GDM1 (cell line): ENCODE measurements around the gene GPX7.
A peak's percentile ranks its signal among the peaks of the same experiment; 100 is the strongest.
"Not testable (repeated sequence)": the region's sequence is repeated elsewhere in the genome, so short reads cannot be mapped to it uniquely, and the experiment has no call there.

Experiments
- DNase-seq: peaks from one replicate; lab custom pipeline; 2025; lab: John Stamatoyannopoulos, UW

The GPX7 gene

DNA sequence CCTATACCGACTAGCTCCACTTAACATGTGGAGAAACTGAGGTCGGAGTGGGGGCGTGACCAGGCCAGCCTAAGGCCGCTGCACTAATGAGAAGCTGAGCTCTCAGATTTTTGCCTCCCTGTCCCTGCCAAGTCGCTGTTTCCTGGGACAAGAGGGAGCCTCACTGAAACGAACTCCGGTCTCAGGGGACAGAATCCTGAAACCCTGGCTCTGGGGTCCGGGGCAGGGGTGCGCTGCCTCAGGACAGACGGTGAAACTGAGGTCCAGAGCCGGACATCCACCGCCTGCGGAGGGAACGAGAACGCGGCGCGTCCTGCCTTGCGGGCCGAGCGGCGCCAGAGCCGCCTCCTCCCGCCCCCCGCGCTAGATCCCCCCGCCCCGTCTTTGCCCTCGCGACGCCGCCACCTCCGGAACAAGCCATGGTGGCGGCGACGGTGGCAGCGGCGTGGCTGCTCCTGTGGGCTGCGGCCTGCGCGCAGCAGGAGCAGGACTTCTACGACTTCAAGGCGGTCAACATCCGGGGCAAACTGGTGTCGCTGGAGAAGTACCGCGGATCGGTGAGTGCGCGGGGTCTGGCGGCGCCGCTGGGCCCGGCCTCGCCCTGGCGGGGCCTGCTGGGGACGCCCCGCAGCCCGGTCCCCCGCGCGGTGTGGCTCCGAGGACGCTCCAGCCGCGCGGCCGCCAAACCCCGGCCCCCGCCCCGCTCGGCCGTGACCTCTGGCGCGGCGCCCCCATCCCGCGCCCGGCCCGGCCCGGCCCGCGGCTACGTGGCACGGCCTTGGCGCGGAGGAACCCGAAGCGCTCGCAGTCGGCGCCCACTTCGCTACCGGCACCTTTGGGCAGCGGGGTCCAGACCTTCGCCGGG, at the start of gene GPX7:
GPX7 (plus strand) TSS at position 381 of the 865 bp plus-strand sequence; CDS start at position 420, 39 bp downstream.
- DNase-seq, result peak; percentile 34

DNA sequence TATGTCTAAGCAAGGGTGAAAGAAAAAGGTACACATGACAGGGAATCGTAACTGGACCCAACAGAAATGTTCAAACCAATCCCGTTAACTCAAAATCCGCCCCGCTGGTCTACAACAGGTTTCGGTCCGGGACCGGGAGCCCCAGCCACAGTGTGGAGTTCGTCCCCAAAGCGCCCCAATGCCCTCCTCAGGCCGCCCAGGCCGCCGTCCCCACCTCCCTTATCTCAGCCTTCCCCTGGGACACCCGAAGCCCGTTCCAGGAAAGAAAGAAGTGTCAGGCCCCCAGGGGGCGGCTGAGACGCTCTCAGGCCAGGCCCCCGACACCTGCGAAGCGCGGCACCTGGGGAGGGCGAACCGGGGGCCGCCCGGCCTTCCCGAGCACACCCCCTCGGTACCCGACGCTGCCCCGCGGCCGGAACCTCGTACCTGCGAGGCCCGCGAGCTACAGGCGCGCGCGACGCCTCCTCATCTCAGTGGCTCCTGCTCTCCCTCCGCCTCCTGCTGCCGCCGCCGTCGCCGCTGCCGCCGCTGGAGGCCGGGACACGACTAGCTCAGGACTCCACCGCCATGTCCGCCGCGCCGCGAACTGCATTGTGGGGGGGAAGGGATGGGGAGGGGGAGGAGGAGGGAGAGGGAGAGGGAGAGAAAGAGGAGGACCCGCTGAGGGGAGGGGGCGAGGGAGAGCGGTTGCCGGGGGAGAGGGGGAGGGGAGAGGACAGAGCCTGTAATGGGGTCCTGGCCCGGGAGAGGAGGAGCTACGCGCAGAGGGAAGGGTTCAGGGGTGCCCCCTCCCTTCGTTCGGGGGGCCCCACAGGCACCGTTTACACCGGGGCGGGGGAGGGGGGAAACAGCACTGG, 49.4 kb upstream of the GPX7 start, which contains the start of gene TUT4:
TUT4 (minus strand) TSS at position 588 of the 857 bp plus-strand sequence. CDS start 26,812 bp downstream, outside the sequence.
- peak; percentile 81 for DNase-seq

DNA sequence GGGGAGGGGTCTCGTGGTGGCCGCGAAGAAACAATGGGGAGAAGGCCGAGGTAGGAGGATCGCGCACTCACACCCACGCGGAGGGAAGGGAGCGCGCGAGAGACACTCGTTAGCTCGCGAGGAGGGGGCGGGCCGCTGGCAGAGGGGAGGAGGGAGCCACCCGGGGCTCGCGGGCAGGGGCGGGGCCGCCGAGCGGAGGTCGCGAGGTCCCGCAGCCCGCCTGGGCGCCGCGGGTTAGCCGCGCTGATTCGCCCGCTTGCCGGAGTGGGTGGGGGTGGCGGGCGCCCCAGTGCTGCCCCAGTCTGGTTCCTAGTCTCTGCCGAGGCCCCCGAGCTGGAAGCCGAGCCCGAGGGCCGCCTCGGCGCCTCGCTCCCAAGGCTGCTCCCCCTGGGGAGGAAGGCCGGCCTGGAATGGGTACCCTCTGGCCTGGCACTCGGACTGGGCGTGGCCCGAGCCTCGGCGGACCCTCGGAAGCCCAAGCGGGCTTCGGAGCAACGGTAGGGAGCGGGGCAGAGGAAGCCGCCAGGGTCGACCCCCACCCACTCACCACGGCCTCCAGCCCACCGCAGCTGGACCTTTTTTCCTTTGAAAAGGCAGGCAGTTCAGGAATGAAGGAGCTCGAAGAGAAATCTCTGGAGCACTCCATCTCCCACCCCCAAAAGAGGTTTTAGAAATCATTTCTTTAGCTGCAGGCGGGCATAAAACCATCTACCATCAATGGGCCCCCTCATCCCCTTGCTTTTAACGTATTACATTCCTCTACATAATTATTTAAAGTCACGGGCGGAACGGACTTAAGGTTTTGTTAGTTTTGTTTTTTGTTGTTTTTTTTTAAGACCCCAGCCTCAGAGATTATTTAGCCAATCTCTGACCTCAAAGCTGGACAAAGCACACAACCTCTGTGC, 48.6 kb upstream of the GPX7 start:
- DNase-seq, result peak; percentile 91

DNA sequence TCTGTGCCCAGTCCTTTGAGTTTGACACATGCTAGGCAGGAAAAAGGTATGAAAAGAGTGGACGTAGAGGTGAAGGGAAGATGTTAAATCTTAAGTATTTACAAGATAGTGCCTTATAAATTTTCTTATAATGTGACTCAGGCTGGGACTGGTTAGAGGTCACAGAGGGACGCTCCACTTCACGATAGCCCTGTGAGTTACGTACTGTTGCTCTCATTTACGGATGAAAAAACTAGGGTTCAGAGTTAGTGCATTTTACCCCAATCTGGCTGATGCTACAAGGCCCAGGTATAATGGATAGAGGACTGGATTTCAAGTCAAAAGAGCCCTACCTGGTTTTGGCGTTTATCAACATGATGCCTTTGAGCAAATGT, 47.9 kb upstream of the GPX7 start:
- no peak for DNase-seq

DNA sequence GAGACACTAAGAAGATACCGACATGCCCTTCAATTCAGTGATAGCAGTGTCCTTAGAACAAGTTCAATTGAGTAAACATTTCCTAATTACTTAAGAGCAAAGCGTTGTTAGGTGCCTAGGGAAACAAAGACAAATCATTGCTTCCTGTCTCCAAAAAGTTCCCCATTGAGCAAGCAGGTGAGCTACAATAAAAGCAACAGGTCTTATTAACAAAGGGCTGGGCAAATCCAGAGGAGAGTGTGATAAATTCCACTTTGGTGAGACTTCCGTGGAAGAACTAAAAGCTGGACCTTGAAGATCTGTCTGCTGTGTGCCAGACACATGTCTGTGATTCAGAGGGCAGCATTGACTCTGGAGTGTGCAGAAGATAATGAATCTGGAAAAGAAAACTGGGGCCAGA, 47.4 kb upstream of the GPX7 start:
- no peak for DNase-seq

DNA sequence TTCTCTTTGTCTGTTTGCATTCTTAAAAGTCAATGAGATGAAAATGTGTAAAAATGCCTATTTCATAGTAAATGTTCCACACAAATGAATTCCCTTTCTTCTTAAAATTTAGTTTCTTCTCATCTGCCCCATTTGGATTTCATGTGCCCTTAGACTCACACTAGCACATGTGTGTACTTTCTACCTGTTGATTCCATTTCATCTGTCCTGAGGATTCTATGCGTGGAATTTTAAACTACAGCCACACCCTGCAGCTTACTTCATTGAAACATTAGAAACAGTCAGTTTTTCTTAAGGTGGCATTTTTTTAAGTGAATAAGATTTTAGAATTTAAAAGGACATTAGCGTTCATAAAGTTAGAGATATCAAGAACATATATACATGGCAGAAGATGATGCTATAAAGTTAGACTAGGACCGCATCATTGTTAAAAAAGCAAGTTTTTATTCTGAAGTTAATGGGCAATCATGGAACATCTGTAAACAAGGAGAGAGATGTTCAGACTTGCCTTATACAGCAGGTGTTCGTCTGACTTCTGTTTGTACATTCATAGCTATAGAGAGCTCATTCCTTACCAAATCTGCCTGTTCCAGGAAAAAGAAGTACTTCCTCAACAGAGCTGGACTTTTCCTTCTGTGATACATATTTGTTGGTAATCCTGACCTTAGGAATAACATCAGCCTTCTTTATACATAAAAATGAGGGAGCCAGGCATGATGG, 45.4 kb upstream of the GPX7 start:
- no peak for DNase-seq

DNA sequence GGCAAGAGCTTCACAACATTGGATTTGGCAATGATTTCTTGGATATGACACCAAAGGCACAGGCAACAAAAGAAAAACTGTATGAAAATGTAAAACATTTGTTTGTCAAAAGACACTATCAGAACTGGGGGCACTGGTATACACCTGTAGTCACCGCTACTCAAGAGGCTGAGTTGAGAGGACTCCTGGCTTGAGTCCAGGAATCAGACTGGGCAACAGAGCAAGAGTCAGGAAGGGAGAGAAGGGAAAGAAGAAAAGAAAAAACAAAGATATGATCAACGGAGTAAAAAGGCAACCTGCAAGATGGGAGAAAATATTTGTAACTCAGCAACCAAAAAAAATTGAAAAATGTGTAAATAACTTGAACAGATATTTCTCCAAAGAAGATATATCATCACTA, 43.2 kb upstream of the GPX7 start:
- no peak for DNase-seq

DNA sequence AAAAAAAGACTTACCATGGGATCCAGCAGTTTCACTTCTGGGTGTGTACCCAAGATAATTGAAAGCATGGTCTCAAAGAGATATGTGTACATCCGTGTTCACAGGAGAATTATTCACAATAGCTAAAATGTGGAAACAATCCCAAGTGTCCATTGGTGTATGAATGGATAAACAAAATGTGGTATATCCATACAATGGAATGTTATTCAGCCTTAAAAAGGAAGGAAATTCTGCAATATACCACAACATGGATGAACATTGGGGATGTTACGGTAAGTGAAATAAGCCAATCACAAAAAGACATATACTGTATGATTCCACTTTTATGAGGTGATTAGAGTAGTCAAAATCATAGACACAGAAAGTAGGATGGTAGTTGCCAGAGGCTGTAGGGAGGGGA, 42.3 kb upstream of the GPX7 start:
- DNase-seq, result no peak

DNA sequence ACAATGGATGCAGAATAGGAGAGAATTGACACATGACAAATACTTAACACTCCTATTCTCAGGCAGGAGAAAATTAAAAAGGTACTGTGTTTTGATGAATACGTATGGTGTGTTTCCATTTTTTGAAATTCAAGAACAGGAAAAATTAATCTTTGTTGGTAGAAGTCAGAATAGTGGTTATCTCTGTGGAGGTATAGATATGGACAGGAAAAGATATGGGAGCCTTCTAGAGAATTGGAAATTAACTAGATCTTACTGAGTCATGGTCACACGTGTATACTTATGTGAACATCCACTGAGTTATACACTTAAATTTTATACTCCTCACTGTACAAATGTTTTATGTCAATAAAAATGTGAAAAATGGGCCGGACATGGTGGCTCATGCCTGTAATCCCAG, 39.4 kb upstream of the GPX7 start:
- no peak for DNase-seq

DNA sequence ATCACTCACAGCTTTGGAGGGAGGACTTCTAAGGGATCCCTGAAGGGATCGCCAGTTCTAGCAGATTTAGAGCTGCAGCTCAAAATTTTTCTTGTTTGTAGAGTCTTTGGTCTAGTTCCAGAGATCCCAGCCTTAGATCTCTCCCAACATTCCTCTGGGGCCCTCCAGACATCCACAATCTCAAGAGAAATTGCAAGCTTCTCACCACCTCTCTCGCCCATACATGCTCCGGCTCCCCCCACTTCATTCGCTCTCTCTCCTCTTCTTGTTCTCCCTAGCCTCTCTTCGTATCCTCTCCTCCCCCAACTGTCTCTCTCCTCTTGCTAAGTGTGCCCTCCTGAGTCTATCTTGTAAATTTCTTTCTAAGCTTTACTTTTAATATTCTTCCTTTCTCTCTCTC, 34.2 kb upstream of the GPX7 start:
- DNase-seq, result no peak

DNA sequence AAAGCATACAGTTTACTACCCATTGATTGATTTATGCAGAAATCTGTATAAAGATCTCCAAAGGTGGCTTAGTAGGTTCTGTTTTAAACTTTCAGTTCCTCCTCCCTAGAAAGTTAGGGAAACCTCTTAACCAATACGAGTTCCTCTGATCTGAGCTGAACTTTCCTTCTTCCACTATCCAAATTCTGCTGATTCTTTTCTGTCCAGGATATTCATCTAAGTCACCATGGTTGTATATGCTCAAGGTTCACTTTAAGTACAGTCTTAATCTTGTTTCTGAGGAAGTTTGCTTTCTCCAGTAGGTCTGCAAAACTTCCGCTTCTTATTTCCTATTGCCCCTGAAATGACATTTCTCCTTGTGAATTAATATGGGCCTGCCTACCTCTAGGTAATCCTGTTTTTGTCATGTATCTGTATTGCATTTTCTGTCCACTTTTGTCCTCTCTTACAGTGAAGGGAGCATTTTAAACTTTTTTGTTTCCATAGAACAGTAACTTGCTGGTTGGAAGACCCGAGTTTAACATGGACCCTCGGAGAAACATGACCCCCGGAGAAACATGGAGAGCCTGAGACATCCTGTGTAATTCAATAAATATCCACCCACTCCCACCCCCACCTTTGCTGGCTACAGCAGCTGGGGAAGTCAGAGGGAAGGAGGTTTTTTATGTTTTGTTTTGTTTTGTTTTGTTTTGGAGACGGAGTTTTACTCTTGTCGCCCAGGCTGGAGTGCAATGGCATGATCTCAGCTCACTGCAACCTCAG, 32.5 kb upstream of the GPX7 start:
- peak; percentile 42 for DNase-seq

DNA sequence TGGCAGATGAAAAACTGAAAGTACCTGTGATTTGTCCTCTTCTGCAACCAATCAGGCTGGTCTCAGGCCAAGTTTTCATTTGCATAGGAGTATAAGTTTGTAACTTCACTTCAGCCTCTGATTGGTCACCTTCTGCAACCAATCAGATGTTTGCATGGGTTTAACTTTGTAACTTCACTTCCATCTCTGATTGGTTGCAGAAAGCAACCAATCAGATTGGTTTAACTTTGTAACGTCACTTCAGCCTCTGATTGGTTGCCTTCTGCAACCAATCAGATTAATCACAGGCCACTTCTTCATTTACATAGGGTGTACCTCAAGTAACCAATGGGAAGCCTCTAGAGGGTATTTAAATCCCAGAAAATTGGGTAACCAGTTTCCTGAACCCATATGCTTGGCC, 30.4 kb upstream of the GPX7 start:
- no peak for DNase-seq

DNA sequence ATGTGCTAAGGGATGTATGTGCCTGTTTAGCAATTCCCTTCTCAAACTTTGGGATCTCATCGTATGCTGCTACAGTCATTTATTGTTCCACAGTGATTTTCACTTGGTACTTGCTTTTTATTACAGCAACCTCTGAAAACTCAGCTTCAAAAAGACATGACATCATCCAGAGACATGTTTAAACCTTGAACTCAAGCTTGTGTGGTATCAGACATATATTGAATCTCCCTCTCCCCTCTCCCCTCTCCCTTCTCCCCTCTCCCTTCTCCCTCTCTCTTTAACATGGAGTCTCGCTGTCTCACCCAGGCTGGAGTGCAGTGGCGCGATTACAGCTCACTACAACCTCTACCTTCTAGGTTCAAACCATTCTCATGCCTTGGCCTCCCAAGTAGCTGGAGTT, 29.8 kb upstream of the GPX7 start:
- no peak for DNase-seq

DNA sequence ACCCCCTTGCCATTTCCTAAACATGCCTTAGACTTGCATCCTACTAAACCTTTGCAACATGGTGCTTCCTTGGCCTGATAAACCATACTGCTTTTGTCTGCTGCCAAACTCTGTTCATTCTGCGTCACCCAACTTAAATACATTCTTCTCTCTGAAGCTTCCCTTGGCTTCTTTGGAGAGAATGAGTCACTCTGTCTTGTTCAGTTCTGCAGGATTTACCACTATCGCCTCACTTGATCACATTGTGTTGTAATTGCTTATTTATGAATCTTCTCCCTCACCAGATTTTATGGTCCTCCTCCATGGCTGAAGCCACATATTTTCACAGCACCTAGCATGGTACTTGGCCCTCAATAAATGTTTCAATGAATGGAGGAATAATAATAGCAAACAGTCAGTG, 27.6 kb upstream of the GPX7 start:
- DNase-seq, result no peak

DNA sequence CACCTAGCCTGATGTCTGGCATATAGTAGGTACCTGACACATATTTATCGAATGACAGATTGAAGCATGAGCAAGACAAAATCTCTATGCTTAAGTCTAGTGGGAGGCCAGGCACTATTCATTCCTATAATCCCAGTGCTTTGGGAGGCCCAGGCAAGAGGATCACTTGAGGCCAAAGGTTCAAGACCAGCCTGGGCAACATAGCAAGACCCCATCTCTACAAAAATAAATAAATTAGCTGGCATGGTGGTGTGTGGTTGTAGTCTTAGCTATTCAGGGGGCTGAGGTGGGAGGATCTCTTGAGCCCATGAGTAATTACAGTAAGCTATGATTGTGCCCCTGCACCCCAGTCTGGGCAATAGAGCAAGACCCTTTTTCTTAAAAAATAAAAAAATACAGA, 26.1 kb upstream of the GPX7 start:
- DNase-seq, result no peak

DNA sequence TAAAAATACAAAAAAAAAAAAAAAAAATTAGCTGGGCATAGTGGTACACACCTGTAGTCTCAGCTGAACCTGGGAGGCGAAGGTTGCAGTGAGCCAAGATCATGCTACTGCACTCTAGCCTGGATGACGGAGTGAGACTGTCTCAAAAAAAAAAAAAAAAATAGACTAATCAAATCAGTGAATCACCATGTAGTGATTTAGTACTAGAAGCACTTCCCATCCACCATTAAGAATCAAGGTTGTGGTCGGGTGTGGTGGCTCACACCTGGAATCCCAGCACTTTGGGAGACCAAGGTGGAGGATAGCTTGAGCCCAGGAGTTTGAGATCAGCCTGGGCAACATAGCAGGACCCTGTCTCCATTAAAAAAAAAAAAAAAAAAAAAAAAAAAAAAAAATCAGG, 24.1 kb upstream of the GPX7 start:
- DNase-seq, result not testable (repeated sequence)

DNA sequence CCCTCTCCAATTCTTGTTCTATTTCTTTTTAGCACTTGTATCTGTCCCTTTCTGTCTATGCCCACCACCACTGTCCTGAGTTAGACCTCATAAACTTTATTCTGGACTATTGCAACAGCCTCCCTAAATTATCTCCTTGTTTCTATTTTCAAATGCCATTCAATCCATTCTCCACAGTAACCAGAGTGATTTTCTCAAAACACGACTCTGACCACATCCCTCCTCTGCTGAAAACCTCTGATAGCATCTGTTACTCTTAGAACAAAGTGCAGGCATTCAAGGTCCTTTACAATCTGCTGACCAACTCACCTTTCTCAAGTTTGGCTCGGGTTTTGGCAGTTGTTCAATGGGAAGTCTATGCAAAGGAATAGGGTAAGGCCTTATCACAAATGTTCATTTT, 22.8 kb upstream of the GPX7 start:
- no peak for DNase-seq

DNA sequence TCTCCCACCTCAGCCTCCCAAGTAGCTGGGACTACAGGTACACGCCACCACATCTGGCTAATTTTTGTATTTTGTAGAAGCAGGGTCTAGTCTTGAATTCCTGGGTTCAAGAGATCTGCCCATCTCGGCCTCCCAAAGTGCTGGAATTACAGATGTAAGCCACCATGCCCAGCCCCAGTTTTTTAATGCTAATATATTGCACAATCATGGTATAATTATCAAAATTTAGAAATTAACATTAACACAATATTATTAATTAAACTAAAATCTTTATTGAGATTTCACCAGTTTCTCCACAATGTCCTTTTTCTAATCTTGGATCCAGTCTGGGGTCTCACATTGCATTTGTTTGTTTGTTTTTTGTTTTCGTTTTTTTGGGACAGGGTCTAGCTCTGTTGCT, 21.9 kb upstream of the GPX7 start:
- no peak for DNase-seq

DNA sequence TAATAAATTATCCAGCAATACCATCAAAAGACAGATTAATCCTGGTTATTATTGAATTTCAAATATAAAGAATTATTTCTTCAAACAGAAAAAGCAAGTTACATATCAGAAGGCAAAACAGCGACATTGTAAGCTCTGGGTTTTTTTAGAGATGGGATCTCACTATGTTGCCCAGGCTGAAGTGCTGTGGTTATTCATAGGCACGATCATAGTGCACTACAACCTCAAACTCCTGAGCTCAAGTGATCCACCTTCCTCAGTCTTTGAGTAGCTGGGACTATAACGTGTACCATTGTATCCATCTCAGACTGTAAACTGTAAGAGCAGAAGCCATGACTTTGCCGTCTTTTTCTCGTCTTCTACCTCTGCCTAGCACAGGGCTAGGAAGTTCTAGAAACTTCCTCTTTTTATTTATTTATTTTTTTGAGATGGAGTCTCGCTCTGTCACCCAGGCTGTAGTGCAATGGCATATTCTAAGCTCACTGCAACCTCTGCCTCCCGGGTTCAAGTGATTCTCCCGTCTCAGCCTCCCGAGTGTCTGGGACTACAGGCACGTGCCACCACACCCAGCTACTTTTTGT, 20.0 kb upstream of the GPX7 start:
- DNase-seq, result no peak

DNA sequence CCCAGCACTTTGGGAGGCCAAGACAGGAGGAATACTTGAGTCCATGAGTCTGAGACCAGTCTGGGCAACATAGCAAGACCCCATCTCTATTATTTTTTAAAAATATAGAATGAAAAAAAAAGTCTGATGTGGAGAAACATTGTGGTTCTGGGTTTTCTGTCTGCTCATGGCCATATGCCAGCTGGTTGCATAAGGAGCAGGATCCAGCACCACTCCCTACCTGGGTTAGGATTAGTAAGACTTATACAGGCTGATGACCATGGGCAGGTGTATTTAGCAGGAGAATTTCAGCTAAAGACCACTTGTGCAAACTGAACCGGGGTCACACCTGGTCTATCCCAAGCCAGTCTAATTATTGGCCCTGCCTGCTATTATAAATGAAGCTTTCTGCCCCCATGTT, 16.7 kb upstream of the GPX7 start:
- DNase-seq, result no peak
